HG03469 (cell line): ENCODE measurements around the gene CYREN.
"Not testable (repeated sequence)": the region's sequence is repeated elsewhere in the genome, so short reads cannot be mapped to it uniquely, and the experiment has no call there.

ENCODE experiments used
- ATAC-seq: cut with Tn5 transposase; IDR thresholded peaks from one replicate; pipeline ENCODE4 v1.9.1; 2021; ENCODE audit warnings: mild to moderate bottlenecking, moderate library complexity, moderate number of reproducible peaks; ENCODE audit not compliant: unreplicated experiment

The CYREN gene

GRCh38 chr7:135160858-135161653 is 9.5 kb downstream of the CYREN start:
- no peak for ATAC-seq

GRCh38 chr7:135160098-135160857 is 10.2 kb downstream of the CYREN start:
- ATAC-seq = no peak

GRCh38 chr7:135159359-135160085 is 11.0 kb downstream of the CYREN start:
- no peak for ATAC-seq

GRCh38 chr7:135158874-135159273 is 11.6 kb downstream of the CYREN start:
- no peak for ATAC-seq

GRCh38 chr7:135158141-135158655 is 12.3 kb downstream of the CYREN start:
- no peak for ATAC-seq

GRCh38 chr7:135156290-135156689 is 14.2 kb downstream of the CYREN start:
- no peak for ATAC-seq

GRCh38 chr7:135154734-135155133 is 15.8 kb downstream of the CYREN start:
- ATAC-seq = no peak

GRCh38 chr7:135152442-135152841 is 18.1 kb downstream of the CYREN start:
- no peak for ATAC-seq

- ATAC-seq = no peak
Measured at GRCh38 chr7:135151533-135151932, 19.0 kb downstream of the CYREN start.

GRCh38 chr7:135151132-135151531 is 19.4 kb downstream of the CYREN start:
- ATAC-seq = no peak

- ATAC-seq = no peak
Measured at GRCh38 chr7:135150072-135150782, 20.3 kb downstream of the CYREN start.

- peak; percentile 66 for ATAC-seq
Measured at GRCh38 chr7:135147899-135148721, 22.4 kb downstream of the CYREN start, which contains the start of gene TMEM140. Gene TMEM140 (plus strand): TSS chr7:135148072. CDS start chr7:135164442, 16,370 bp downstream.

GRCh38 chr7:135147341-135147898 is 23.1 kb downstream of the CYREN start:
- ATAC-seq = no peak

GRCh38 chr7:135143885-135144668 is 26.4 kb downstream of the CYREN start:
- ATAC-seq = no peak

GRCh38 chr7:135129579-135129978 is 40.9 kb downstream of the CYREN start:
- ATAC-seq = no peak

- ATAC-seq = no peak
Measured at GRCh38 chr7:135128931-135129330, 41.6 kb downstream of the CYREN start.

- not testable (repeated sequence) for ATAC-seq
Measured at GRCh38 chr7:135124631-135125030, 45.9 kb downstream of the CYREN start.

- no peak for ATAC-seq
Measured at GRCh38 chr7:135121868-135122267, 48.6 kb downstream of the CYREN start.
